Astrocyte of the hippocampus (primary cell): Measurements from ENCODE around the gene CYFIP1.

ENCODE experiments used
- DNase-seq: peaks from one replicate; pipeline ENCODE4 v3.0.0; 2011; ENCODE audit warnings: low read depth, low spot score

The CYFIP1 gene

DNA sequence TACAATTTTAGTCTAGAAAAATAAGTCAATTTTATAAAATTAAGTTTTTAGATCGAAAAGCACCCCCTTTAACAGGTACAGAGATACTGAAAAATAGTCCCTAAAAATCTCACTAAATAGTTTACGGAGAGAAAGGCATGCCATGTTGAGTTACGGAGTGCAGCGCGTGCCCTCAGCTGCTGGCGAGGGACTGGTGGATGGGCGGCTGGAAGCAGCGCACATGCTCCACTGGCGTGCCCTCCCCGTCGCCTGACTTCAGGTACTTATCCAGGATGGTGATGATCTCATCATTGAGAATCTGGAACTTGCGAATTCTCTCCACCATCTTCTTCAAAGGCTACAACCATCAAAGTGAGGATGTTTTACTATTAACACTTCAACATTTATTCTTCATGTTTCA is 110.3 kb downstream of the CYFIP1 start:
- no peak for DNase-seq

DNA sequence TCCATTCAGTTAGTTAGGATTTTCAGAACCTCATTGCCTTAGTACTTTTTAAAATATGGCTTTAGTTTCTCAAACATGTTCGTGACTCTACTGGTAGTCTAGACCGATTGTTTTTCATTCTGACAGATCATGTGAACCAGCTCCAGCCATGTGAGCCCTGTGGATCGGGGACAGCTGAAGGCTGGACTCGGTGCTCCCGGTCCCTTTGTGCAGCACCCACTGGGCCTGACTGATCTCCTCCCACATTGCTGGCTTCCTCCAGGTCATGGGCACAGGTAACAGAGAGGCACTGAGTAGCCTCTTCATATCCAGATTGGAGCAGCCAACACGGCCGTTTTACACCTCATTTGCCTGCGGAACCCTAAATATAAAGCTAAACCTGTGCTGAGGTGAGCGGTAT is 111.2 kb downstream of the CYFIP1 start:
- no peak for DNase-seq

DNA sequence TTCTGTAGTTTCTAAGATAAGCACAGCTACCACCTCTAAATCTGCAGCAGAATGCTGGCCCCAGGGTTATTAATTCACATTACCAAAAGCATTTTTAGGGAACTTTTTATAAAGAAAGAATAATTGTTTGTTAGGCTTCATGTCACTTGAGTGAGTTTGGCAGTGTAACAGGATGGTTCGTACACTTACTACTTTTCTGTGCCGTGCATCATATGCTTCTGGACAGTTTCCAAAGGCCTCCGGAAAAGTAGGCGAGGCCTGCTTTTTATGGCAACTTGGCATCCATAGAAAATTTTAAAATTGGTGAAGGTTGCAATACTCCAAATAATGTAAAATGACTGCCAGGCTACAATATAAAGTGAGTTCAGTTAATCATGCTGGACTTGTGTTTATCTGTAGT is 111.7 kb downstream of the CYFIP1 start:
- no peak for DNase-seq

DNA sequence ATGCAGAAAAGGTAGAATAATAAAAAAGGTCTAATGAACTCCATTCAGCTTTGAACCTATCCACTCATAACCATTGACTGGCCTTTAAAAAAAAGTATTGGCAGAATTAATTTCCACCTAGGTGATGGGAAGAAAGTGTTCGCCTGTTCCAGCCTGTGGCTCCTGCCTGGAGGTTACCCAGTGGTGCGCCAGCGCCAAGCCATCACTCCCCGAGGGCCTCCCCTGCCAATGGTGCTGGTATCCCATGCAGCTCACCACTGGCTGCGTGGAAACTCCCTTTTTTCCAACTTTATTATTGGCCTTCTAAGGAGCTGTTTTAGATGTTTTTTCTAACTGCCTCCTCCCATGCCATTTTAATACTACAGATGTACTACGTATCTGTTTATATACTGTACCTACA is 112.3 kb downstream of the CYFIP1 start:
- no peak for DNase-seq

DNA sequence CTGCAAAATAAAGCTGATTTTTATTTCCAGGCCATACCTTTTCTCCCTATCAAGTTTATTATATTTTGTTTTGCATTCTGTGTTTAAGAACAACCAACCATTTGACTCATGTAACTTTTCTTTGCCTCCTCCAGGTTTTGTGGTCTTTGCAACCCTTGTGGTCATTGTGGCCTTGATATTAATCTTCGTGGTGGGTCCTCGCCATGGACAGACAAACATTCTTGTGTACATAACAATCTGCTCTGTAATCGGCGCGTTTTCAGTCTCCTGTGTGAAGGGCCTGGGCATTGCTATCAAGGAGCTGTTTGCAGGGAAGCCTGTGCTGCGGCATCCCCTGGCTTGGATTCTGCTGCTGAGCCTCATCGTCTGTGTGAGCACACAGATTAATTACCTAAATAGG is 114.1 kb downstream of the CYFIP1 start:
- peak; percentile 90 for DNase-seq

DNA sequence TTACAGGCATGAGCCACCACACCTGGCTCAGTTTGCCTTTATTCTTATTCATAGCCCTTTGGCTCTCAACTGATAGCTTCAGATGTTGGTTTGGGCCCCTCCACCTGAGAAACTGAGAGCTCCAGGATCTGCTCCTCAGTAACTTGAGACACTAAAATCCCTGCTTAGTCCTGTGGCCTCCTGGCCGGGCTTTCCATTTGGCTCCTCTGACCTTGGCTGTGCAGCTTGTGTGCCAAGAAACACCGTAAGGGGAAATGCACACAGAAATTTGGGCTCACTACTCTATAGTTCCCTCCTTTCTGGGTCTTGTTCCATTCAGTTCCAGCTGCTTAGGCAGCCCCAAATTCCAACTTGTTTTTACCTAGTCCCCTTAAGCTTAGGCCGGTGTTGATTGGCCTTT is 116.8 kb downstream of the CYFIP1 start:
- DNase-seq = no peak

DNA sequence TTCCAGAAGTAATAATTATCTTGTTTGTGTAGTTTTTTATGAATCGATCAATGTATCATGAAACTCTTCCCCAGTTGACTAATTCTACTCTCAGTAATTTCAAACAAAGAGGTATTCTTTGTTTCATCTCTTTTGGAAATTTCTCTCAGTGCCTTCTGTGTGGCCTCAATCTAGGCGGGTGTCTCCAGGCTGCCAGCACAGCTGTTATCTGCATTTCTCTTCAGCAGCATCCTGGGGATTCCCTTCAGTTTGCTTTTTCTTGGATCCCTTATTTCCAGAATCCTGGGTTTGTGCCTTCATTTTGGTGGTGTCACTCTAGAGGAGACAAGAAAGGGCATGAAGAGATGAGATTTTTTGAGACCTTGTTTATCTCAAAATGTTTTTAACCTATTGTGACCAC is 119.0 kb downstream of the CYFIP1 start:
- DNase-seq = no peak

DNA sequence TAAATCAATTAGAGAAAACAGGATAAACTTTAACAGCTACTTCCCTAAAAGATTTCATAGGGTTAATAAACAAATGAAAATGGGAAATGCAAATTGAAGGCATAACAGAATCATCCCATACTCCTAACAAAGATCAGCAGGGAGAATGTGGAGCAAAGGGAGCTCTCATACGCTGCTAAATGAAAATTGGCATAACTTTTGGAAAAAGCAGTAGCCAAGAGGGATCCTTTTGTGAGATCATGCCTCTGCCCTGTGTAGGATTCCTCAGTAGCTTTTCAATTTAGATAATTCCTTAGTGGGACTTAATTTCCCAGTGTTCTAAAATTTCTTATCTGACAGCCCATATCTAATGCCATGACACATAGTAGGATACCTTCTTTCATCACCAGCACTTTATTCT is 123.5 kb downstream of the CYFIP1 start:
- DNase-seq = no peak

DNA sequence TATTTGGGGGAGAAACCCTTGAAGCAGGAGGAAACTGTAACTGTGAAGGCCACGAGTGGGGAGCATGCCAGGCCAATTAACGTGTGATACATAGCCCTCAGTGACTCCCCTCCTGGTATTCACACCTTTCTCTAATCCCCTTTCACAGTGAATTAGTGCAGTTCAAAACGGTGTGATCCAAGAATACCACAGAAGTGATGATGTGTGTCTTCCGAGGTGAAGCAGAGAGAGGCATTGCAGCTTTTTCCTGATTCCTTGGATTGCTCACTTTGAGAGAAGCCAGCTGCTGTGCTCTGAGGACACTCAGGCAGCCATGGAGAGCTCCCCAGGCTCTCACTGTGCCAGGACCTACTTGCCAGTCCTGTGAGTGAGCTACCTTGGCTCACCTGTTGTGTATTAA is 124.4 kb downstream of the CYFIP1 start:
- DNase-seq = no peak

DNA sequence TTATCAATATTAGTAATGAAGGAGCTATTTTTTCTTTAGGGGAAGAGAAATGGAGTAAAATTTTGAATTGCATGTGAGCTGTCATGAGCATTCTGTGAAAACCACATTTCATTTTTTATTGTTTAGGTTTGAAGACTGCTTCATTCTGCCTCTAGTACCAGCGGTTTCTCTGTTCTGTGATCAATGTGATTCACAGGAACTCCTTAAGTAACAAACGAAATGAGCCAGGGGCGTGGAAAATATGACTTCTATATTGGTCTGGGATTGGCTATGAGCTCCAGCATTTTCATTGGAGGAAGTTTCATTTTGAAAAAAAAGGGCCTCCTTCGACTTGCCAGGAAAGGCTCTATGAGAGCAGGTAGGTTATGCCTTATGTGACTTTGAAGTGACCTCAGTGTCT is 128.7 kb downstream of the CYFIP1 start:
- no peak for DNase-seq

DNA sequence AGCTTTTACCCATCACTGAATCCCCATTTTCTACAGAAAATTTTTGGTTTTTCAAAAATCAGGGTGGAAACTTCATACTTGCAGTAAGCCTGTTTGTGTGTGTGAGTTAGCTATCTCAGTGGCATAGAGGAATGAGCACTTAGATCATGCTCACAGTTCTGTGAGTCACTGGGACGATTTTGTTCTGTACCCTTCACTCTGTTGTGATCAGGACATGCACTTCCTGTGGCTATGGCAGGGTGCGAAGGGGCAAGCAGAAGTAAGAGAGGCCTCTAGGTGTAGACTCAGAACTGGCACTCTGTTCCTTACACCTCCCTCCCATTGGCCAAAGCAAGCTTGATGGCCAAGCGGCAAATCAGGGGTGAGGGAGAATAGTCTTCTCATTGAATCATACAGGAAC is 130.1 kb downstream of the CYFIP1 start:
- peak; percentile 46 for DNase-seq

DNA sequence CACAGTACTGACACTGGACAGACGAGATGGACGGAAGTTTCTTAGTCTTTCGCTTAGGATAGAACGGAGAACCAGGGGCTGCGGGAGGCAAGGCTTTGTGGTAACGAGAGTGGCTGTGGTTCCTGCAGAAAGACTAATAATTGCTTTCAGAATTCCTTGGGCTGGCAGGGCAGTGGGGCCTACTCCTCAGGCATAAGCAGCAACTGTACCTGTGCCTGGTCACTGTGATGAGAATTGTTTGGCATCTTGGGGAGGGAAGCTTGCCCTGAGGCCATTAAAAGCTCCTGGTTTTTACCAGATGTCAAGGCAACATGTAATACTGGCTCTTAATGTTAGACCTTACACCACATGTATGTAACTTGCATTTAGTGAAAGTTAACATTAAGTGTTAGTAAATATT is 134.1 kb downstream of the CYFIP1 start:
- peak; percentile 39 for DNase-seq

DNA sequence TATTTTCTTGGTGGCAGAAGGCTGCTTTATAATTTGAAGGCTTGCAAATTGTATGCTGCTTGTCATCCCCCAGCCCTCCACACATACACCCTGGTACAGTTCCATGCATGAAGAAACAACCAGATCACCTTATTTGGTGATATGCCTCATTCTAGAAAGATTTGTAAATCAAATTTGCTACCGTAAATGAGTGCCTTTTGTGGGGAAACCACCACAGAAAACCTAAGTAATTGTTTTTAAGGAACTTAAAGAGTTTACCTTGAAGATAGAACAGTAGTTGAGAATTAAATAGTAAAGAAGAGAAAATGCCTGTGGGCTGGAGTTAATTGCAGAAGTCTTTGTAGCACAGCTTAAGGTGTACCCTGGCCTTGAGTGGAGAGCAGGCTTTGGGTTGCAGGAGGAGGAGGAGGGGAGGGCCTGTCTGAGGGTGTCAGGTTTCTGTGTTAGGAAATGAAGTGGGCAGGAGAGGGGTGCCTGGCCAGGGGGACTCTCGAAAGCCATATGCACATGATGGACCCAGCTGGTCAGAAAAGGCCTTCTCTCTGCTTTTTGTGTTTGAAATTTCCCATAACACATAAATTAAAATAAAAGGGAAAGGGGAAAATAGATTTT is 134.8 kb downstream of the CYFIP1 start:
- DNase-seq = peak; percentile 66

DNA sequence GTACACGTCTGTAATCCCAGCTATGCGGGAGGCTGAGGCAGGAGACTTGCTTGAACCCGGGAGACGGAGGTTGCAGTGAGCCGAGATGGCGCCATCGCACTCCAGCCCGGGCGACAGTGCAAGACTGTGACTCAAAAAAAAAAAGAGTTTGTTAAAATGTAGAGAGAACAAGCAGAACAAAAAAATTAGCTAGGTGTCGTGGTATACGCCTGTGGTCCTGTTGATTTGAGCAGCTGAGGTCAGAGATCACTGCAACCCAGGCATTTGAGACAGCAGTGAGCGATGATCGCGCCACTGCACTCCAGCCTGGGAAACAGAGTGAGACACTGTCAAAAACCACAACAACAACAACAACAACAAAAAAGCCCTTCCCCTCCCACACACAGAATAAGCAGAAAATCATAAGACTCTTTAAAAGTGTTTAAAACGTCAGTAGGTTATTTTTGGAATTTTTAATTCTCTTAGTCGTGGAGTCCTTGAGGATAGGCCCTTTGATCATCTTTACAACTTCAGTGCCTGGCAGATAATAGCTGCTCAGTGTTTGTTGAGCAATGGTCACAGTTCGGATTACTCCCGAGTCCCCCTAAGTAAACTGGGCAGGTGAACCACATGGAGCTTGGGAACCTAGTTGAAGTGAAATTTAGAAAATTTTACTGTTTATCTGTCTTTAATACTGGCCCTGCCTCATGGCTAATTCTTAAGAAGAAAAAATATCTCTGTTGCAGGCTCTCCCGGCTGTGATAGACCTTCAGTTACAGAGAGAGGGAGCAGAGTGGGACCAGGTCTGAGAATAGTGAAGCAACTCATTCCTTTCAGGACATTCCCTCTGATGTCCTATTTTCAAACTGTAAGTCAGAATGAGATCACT is 135.5 kb downstream of the CYFIP1 start:
- no peak for DNase-seq

DNA sequence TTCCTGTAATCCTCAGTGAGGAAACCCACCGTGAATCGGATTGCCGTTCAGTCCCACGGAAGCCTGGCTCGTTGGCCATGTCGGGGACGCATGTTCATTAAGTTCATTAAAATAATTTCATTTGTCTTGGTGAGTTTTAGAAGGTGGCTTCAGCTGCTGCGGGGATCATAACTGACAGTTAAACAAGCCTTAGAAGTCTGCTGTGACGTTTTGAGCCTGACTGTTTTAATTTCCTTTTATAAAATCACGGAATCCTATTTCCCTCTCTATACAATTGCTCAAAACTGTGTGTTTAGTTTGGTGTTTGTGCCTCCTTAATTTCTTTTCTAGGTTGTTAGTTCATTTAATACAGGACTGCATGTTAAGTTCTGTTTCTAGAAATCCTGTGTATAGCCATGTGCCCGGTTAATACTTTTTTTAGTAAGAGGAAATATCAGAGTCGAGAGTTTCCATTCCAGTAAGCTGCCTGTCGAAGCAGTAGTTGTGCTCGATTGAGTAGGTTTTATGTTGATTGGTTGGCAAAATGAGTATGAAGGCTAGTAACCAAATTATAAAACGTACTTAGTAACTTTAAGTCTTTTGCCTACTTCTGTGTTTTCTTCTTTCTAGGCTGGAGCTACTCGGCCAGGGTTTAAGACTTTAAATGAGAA is 141.0 kb downstream of the CYFIP1 start:
- DNase-seq = peak; percentile 26

DNA sequence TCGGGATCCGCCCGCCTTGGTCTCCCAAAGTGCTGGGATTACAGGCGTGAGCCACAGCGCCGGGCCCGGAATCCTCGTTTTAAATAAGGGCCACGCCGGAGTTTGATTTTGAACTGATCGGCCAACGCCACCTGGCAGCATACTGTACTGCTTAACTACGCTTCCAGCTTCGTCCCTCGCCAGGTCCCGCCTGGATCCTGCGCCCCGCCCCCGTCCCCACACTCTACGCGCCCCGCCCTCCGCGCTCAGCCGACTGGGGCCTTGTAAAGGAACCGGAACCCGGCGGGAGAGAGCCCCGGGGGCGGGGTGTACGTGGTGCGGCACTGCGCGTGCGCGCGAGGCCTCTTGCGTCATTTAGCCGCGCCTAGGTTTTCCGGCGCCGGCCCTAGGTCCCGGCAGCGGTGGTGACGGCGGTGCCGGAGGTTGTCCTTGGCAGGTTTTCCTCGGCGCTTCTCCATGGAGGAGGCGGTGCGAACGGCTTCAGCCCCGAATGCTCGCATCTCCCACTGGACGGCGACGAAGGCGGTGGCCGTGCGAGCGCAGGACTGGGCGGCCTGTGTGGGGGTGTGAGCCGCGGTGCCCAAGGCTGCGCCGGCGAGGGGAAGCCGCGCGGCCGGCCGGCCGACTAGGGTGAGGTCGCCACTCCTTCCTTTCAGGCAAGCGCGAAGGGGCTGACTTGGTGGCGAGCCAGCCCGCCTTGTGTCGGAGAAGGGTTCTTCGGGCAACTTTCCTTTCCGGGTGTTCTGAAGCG is 141.7 kb downstream of the CYFIP1 start, which contains the start of gene NIPA2:
Gene NIPA2 (plus strand): TSS at position 375 of the 751 bp plus-strand sequence. CDS start 13,066 bp downstream, outside the sequence.
- peak; percentile 100 for DNase-seq

DNA sequence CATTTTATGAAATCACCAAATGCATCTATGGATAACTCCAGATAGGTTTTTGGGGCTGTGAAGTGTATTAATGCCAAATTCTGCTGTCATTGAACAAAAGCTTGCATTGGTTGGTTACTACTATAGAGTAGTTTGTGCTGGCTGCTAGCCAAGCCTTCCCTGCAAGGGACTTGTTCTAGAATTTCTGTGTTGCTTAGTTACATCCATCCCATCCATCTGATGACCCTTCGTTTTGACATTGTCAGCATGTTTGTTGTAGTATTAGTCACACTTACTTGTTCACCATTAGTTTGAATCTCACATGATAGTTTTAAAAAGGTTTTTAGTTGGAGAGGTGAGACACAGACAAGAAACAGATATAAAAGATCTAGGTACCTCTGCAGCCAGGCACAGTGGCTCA is 148.7 kb downstream of the CYFIP1 start:
- peak; percentile 49 for DNase-seq

DNA sequence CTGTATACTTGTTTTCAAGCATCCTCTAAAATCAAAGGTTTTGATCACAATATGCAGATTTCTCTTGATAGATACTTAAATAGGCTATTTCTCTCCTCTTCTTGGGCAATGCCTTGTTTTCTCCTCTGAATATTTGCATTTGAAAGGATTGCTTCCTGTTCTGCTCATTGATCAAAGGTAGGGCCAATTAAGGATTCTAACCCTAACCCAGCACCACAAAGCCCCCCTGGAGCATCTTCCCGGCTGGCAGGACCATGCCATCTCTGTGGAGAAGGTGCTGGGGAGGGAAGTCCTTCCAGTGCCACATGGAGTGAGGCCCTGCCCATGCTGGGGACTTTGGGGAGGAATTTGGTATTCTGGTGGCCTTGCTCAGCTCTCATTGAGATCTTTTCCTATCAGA is 153.0 kb downstream of the CYFIP1 start:
- no peak for DNase-seq

DNA sequence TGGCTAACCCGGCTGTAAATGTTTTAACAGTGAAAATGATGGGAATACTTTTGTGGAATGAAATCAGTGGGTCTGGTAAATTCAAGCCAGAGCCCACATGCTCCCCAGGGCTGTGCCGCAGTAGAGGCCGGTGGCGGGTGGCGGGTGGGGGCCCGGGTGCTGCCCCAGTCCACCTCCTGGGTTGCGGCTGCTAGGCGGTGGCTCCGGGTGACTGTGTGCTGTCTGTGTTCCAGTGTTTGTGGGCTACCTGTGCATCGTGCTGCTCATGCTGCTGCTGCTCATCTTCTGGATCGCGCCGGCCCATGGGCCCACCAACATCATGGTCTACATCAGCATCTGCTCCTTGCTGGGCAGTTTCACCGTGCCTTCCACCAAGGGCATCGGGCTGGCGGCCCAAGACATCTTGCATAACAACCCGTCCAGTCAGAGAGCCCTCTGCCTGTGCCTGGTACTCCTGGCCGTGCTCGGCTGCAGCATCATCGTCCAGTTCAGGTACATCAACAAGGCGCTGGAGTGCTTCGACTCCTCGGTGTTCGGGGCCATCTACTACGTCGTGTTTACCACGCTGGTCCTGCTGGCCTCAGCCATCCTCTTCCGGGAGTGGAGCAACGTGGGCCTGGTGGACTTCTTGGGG is 156.6 kb downstream of the CYFIP1 start:
- no peak for DNase-seq

DNA sequence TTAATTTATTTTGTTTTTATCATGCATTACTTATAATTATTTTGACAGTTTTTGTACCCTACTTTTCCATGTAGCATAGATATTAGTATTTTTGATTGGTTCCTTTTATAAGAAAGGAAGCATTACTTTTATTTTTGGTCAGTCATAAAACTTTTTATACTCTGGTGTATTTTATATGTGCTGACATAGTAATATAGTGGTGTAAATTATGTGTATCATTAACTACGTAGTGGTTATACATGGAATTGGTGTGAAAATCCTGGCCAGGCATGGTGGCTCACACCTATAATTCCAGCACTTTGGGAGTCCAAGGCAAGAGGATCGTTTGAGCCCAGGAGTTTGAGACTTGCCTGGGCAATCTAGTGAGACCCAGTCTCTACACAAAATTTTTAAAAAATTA is 160.5 kb downstream of the CYFIP1 start:
- no peak for DNase-seq
